Measurements from ENCODE around the gene CLCN5. TPM values are rescaled to one million over a fixed set of nuclear protein-coding genes. Genes with fewer than 3 reads are reported as not detected.

CLCN5 gene
- total and polyA plus RNA-seq, 2 experiments from 2014 or later = 11.0 to 50.6 TPM

DNA sequence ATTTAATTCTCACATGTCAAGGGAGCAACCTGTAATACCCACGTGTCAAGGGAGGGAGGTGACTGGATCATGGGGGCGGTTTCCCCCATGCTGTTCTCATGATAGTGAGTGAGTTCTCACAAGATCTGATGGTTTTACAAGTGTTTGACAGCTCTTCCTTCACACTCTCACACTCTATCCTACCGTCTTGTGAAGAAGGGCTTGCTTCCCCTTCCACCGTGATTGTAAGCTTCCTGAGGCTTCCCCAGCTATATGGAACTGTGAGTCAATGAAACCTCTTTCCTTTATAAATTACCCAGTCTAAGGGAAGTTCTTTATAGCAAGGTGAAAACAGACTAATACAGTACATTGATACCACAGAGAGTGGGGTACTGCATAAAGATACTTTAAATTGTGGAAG, 25.4 kb upstream of the CLCN5 start:
- WGBS (ENCODE audit: low lambda C conversion rate, missing lambda C conversion rate) = 66% methylated on average over 4 of the region's 4 CpGs
- Histone ChIP-seq H3K36me3 (replicated peaks; ENCODE audit: insufficient read depth, low read depth) (no peaks in the 10 kb centered on the region), H3K27ac (no peak overlapping the region), H4K20me1 (ENCODE audit: insufficient read depth, poor library complexity, severe bottlenecking) (no peaks in the 10 kb centered on the region), H3K9me2 (replicated peaks; ENCODE audit: insufficient read depth) (no peaks in the 10 kb centered on the region), H3K4me1 (ENCODE audit: insufficient read depth) (no peaks in the 10 kb centered on the region), H3K4me2 (no peak overlapping the region), H3K27me3 (no peaks in the 10 kb centered on the region), H2AFZ (no peak overlapping the region), H3K9me3 (ENCODE audit: low read depth) (no peaks in the 10 kb centered on the region), H3K4me3 (no peak overlapping the region), H3K79me2 (no peaks in the 10 kb centered on the region)
- TF ChIP-seq EZH2 (IDR thresholded peaks at IDR 0.05; ENCODE audit: borderline replicate concordance) (no peak), EZH2phosphoT487 (IDR thresholded peaks at IDR 0.05; ENCODE audit: low read depth, severe bottlenecking, unreplicated experiment) (no peak)
- TF ChIP-seq, protein P1, sequence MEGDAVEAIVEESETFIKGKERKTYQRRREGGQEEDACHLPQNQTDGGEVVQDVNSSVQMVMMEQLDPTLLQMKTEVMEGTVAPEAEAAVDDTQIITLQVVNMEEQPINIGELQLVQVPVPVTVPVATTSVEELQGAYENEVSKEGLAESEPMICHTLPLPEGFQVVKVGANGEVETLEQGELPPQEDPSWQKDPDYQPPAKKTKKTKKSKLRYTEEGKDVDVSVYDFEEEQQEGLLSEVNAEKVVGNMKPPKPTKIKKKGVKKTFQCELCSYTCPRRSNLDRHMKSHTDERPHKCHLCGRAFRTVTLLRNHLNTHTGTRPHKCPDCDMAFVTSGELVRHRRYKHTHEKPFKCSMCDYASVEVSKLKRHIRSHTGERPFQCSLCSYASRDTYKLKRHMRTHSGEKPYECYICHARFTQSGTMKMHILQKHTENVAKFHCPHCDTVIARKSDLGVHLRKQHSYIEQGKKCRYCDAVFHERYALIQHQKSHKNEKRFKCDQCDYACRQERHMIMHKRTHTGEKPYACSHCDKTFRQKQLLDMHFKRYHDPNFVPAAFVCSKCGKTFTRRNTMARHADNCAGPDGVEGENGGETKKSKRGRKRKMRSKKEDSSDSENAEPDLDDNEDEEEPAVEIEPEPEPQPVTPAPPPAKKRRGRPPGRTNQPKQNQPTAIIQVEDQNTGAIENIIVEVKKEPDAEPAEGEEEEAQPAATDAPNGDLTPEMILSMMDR (IDR thresholded peaks at IDR 0.05; ENCODE audit: poor library complexity) = no peak
- no peak for DNase-seq (ENCODE audit: low spot score)

- Histone ChIP-seq H3K9me2 (replicated peaks; ENCODE audit: insufficient read depth) (no peaks in the 10 kb centered on the region), H3K36me3 (replicated peaks; ENCODE audit: insufficient read depth, low read depth) (no peaks in the 10 kb centered on the region), H3K9me3 (ENCODE audit: low read depth) (no peaks in the 10 kb centered on the region), H2AFZ (no peak overlapping the region), H3K4me2 (no peak overlapping the region), H4K20me1 (ENCODE audit: insufficient read depth, poor library complexity, severe bottlenecking) (no peaks in the 10 kb centered on the region), H3K4me1 (ENCODE audit: insufficient read depth) (no peaks in the 10 kb centered on the region), H3K27ac (no peak overlapping the region), H3K27me3 (no peaks in the 10 kb centered on the region), H3K79me2 (no peaks in the 10 kb centered on the region), H3K4me3 (no peak overlapping the region)
- TF ChIP-seq, protein P1 (IDR thresholded peaks at IDR 0.05; ENCODE audit: poor library complexity) = no peak
- no peak for DNase-seq (ENCODE audit: low spot score)
Measured at GRCh38 chrX:49901048-49901447, 21.3 kb upstream of the CLCN5 start.

GRCh38 chrX:49910344-49910743, 12.1 kb upstream of the CLCN5 start:
- H2AFZ ChIP-seq = no peak overlapping the region
- no peaks in the 10 kb centered on the region for H3K4me1 ChIP-seq (ENCODE audit: insufficient read depth)
- H3K9me2 ChIP-seq (replicated peaks; ENCODE audit: insufficient read depth) = no peaks in the 10 kb centered on the region
- H3K9me3 ChIP-seq (ENCODE audit: low read depth) = no peaks in the 10 kb centered on the region
- H3K4me2 ChIP-seq = no peak overlapping the region
- no peak overlapping the region for H3K27ac ChIP-seq
- TF ChIP-seq EZH2 (IDR thresholded peaks at IDR 0.05; ENCODE audit: borderline replicate concordance) = no peak
- TF ChIP-seq, protein P1 (IDR thresholded peaks at IDR 0.05; ENCODE audit: poor library complexity) = no peak
- TF ChIP-seq EZH2phosphoT487 (IDR thresholded peaks at IDR 0.05; ENCODE audit: low read depth, severe bottlenecking, unreplicated experiment) = no peak
- no peak overlapping the region for H3K4me3 ChIP-seq
- H3K36me3 ChIP-seq (replicated peaks; ENCODE audit: insufficient read depth, low read depth) = no peaks in the 10 kb centered on the region
- H3K79me2 ChIP-seq = no peaks in the 10 kb centered on the region
- DNase-seq (ENCODE audit: low spot score) = no peak
- no peaks in the 10 kb centered on the region for H3K27me3 ChIP-seq
- 56% methylated on average over 3 of the region's 3 CpGs for WGBS (ENCODE audit: low lambda C conversion rate, missing lambda C conversion rate)
- no peaks in the 10 kb centered on the region for H4K20me1 ChIP-seq (ENCODE audit: insufficient read depth, poor library complexity, severe bottlenecking)

DNA sequence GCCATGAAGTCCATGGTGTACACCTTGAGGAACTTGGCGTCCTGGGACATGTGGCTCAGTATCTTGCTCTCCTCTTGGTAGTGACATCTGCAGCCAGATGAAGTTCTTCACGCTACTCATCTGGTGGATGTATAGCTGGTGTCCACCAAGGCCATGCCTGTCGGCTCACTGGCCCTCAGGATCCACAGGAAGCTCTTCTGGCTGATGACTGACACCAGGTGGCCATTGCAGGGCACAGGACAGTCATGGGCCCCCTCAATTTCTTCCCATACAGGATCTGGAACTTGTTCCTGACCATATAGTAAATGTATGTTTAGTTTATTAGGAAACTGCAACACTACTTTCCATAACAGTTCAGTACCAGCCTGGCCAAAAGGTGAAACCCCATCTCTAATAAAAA, 10.3 kb upstream of the CLCN5 start:
- no peaks in the 10 kb centered on the region for H3K36me3 ChIP-seq (replicated peaks; ENCODE audit: insufficient read depth, low read depth)
- no peak overlapping the region for H2AFZ ChIP-seq
- H3K27ac ChIP-seq = no peak overlapping the region
- H3K4me1 ChIP-seq (ENCODE audit: insufficient read depth) = no peaks in the 10 kb centered on the region
- no peaks in the 10 kb centered on the region for H3K27me3 ChIP-seq
- H4K20me1 ChIP-seq (ENCODE audit: insufficient read depth, poor library complexity, severe bottlenecking) = no peaks in the 10 kb centered on the region
- WGBS (ENCODE audit: low lambda C conversion rate, missing lambda C conversion rate) = 68% methylated on average over 3 of the region's 3 CpGs
- H3K4me2 ChIP-seq = no peak overlapping the region
- TF ChIP-seq EZH2 (IDR thresholded peaks at IDR 0.05; ENCODE audit: borderline replicate concordance) = no peak
- TF ChIP-seq, protein P1 (IDR thresholded peaks at IDR 0.05; ENCODE audit: poor library complexity) = no peak
- TF ChIP-seq EZH2phosphoT487 (IDR thresholded peaks at IDR 0.05; ENCODE audit: low read depth, severe bottlenecking, unreplicated experiment) = no peak
- H3K9me3 ChIP-seq (ENCODE audit: low read depth) = no peaks in the 10 kb centered on the region
- no peak overlapping the region for H3K4me3 ChIP-seq
- H3K79me2 ChIP-seq = no peaks in the 10 kb centered on the region
- H3K9me2 ChIP-seq (replicated peaks; ENCODE audit: insufficient read depth) = no peaks in the 10 kb centered on the region
- DNase-seq (ENCODE audit: low spot score) = no peak
